HL-60 (cell line): Measurements from ENCODE around the gene TSPAN17.

Experiments used
- DNase-seq, 2 experiments: peaks; one replicate each; pipeline ENCODE4 v3.0.0-alpha.2; 2010 to 2020; ENCODE audit warnings: low read depth in 1 of 2, low spot score in 1 of 2
- H3K27ac ChIP-seq: fragments of 250-450 bp; sonication (Bioruptor Pico); replicated peaks from 2 replicates; pipeline ENCODE4 v1.5.1; 2020; ENCODE audit warnings: mild to moderate bottlenecking, moderate library complexity
- H3K27me3 ChIP-seq: fragments of 250-450 bp; sonication (Bioruptor Pico); 2 replicates; pipeline ENCODE4 v1.5.1; 2021; ENCODE audit warnings: mild to moderate bottlenecking, moderate library complexity; ENCODE audit not compliant: insufficient read depth, poor library complexity, severe bottlenecking
- H3K4me3 ChIP-seq: replicated peaks from 2 replicates; pipeline ENCODE4 v1.5.1; 2011; ENCODE audit warnings: mild to moderate bottlenecking, control low read depth, low read length; ENCODE audit not compliant: insufficient read depth
- CTCF ChIP-seq: IDR thresholded peaks from one replicate; pipeline ENCODE4 v1.5.1; 2011; ENCODE audit warnings: low read length, control low read depth, inconsistent platforms; ENCODE audit not compliant: insufficient read depth
- GABPA ChIP-seq: IDR thresholded peaks from 2 replicates; pipeline ENCODE4 v1.6.1; 2012; ENCODE audit warnings: low read depth
- POLR2AphosphoS5 ChIP-seq: IDR thresholded peaks from 2 replicates; pipeline ENCODE4 v1.6.1; 2012; ENCODE audit warnings: low read depth
- REST ChIP-seq: IDR thresholded peaks from 2 replicates; pipeline ENCODE4 v1.6.1; 2012; ENCODE audit warnings: low read depth; ENCODE audit not compliant: insufficient replicate concordance
- SPI1 ChIP-seq: IDR thresholded peaks from 2 replicates; pipeline ENCODE4 v1.6.1; 2012; ENCODE audit warnings: low read depth, mild to moderate bottlenecking, borderline replicate concordance

Gene TSPAN17

GRCh38 chr5:176619203-176619568 is 28.1 kb upstream of the TSPAN17 start:
- no peak for DNase-seq
- Histone ChIP-seq H3K4me3 (no peak overlapping the region), H3K27me3 (peaks cover 45% of the 10 kb centered on the region), H3K27ac (no peak overlapping the region)
- TF ChIP-seq SPI1, result no peak
- no peak for TF ChIP-seq GABPA
- no peak for TF ChIP-seq CTCF
- no peak for TF ChIP-seq POLR2AphosphoS5
- no peak for TF ChIP-seq REST

- DNase-seq, result no peak
- H3K27me3 ChIP-seq, result peaks cover 48% of the 10 kb centered on the region
- H3K27ac ChIP-seq, result no peak overlapping the region
- H3K4me3 ChIP-seq, result no peak overlapping the region
- TF ChIP-seq SPI1 (no peak), CTCF (no peak), POLR2AphosphoS5 (no peak), REST (no peak), GABPA (no peak)
Measured at GRCh38 chr5:176619569-176620332, 27.5 kb upstream of the TSPAN17 start.

GRCh38 chr5:176620333-176620981 is 26.8 kb upstream of the TSPAN17 start:
- TF ChIP-seq SPI1, result no peak
- TF ChIP-seq GABPA, result no peak
- no peak for TF ChIP-seq POLR2AphosphoS5
- TF ChIP-seq CTCF, result no peak
- peak; percentile 20 for TF ChIP-seq REST
- Histone ChIP-seq H3K4me3 (no peak overlapping the region), H3K27ac (no peak overlapping the region), H3K27me3 (peaks cover 52% of the 10 kb centered on the region)
- DNase-seq, result peak in 1 of 2 experiments; percentile 22
